Thoracic aorta (tissue), 2 donors: ENCODE measurements around the gene ZNF583. TPM values are rescaled to one million over a fixed set of nuclear protein-coding genes. Genes with fewer than 3 reads are reported as not detected.

Source experiments
- ATAC-seq: fragments of 150-250 bp; one replicate; pipeline ENCODE4 v1.8.0; 2017; ENCODE audit warnings: low read depth; ENCODE audit not compliant: insufficient number of reproducible peaks, low FRiP score
- DNase-seq: peaks from one replicate; pipeline ENCODE4 v3.0.0-alpha.2; 2020; ENCODE audit warnings: low spot score
- H3K27ac ChIP-seq, 2 donors: fragments of 200-600 bp; sonication (generic); 1 replicate in 1 of 2; 2 replicates in 1 of 2; pipeline ENCODE4 v1.5.1; 2016; ENCODE audit warnings: mild to moderate bottlenecking in 2 of 2, moderate library complexity in 2 of 2
- H3K27me3 ChIP-seq: fragments of 200-600 bp; sonication (generic); replicated peaks from 2 replicates; pipeline ENCODE4 v1.6.0; 2016; ENCODE audit warnings: mild to moderate bottlenecking; ENCODE audit not compliant: insufficient read depth
- H3K36me3 ChIP-seq: fragments of 200-600 bp; sonication (generic); one replicate; pipeline ENCODE4 v1.5.1; 2016
- H3K4me1 ChIP-seq, 2 donors: fragments of 200-600 bp; sonication (generic); 1 replicate in 1 of 2; 2 replicates in 1 of 2; pipeline versions ENCODE4 v1.5.1 to v1.6.0; 2016; ENCODE audit warnings: low read depth in 2 of 2, mild to moderate bottlenecking in 1 of 2; ENCODE audit not compliant: control insufficient read depth in 1 of 2
- H3K4me3 ChIP-seq: fragments of 200-600 bp; sonication (generic); 2 replicates; pipeline ENCODE4 v1.5.1; 2016; ENCODE audit warnings: mild to moderate bottlenecking
- H3K9me3 ChIP-seq: fragments of 200-600 bp; sonication (generic); 2 replicates; pipeline ENCODE4 v1.5.1; 2016
- CTCF ChIP-seq: fragments of 200-600 bp; sonication (generic); IDR thresholded peaks from one replicate; pipeline ENCODE4 v1.5.1; 2019; ENCODE audit warnings: antibody characterized with exemption
- total RNA-seq, 2 donors: library from RNA; depleted of rRNA; stranded (reverse); fragments of >200 nt; gene quantifications; one replicate each; pipeline versions ENCODE4 v1.1.0 to v1.2.3, GENCODE V29; 2016

The ZNF583 gene
- total RNA-seq, 2 donors from 2014 or later: 4.2 to 20.9 TPM

GRCh38 chr19:56369886-56370676 is 34.1 kb upstream of the ZNF583 start:
- Histone ChIP-seq H3K36me3 (peaks cover 35% of the 10 kb centered on the region), H3K27me3 (no peaks in the 10 kb centered on the region), H3K9me3 (peaks cover 6% of the 10 kb centered on the region), H3K27ac (no peak overlapping the region), H3K4me3 (no peak overlapping the region), H3K4me1 (peaks cover 10 to 12% of the 10 kb centered on the region in 2 donors)
- DNase-seq (no peak), ATAC-seq (no peak)
- TF ChIP-seq CTCF: no peak

GRCh38 chr19:56372281-56372680 is 31.9 kb upstream of the ZNF583 start:
- H3K36me3 ChIP-seq: peaks cover 49% of the 10 kb centered on the region

GRCh38 chr19:56377105-56377924 is 26.8 kb upstream of the ZNF583 start:
- no peak for ATAC-seq
- Histone ChIP-seq H3K36me3 (peaks cover 48% of the 10 kb centered on the region), H3K9me3 (peaks cover 62% of the 10 kb centered on the region), H3K27me3 (no peaks in the 10 kb centered on the region), H3K27ac (no peak overlapping the region), H3K4me3 (no peak overlapping the region), H3K4me1 (no peaks in the 10 kb centered on the region)
- DNase-seq: no peak
- no peak for TF ChIP-seq CTCF

More at GRCh38 chr19:56372281-56372680, 31.9 kb upstream of the ZNF583 start:
- no peak for DNase-seq
- TF ChIP-seq CTCF: no peak
- H3K4me3 ChIP-seq: no peak overlapping the region
- H3K9me3 ChIP-seq: peaks cover 25% of the 10 kb centered on the region
- H3K27me3 ChIP-seq: no peaks in the 10 kb centered on the region
- ATAC-seq: no peak
- H3K4me1 ChIP-seq: peaks cover 10 to 12% of the 10 kb centered on the region in 2 donors
- no peak overlapping the region for H3K27ac ChIP-seq

GRCh38 chr19:56383826-56384605 is 20.1 kb upstream of the ZNF583 start:
- no peaks in the 10 kb centered on the region for H3K4me1 ChIP-seq
- no peak for ATAC-seq
- no peak overlapping the region for H3K27ac ChIP-seq
- peaks cover 51% of the 10 kb centered on the region for H3K9me3 ChIP-seq
- no peak for TF ChIP-seq CTCF
- no peak overlapping the region for H3K4me3 ChIP-seq
- peaks cover 34% of the 10 kb centered on the region for H3K36me3 ChIP-seq
- no peak for DNase-seq
- no peaks in the 10 kb centered on the region for H3K27me3 ChIP-seq
